HCT116 (cell line): ENCODE results near the gene FAM53B. TPM values are rescaled to one million over a fixed set of nuclear protein-coding genes. Genes with fewer than 3 reads are reported as not detected.
"Not testable (repeated sequence)": the region's sequence is repeated elsewhere in the genome, so short reads cannot be mapped to it uniquely, and the experiment has no call there.

Source experiments
- ATAC-seq: fragments of 200-7000 bp; cut with Tn5 transposase; 2 replicates; pipeline ENCODE4 v1.9.1; 2020; ENCODE audit warnings: mild to moderate bottlenecking, moderate library complexity
- BruUV-seq: library from RNA; stranded (reverse); fragments of 400-500 nt; replicated peaks from 2 replicates; lab custom pipeline; 2021; lab: Mats Ljungman, UMichigan
- CTCF ChIA-PET: fragments of 300-600 bp; sonication (Branson Sonifier 250); formaldehyde crosslinking; loops from one replicate; lab custom pipeline; 2021; ENCODE audit warnings: antibody characterized with exemption; lab: Charles Lee
- POLR2A ChIA-PET: fragments of 300-600, 350-600 bp; sonication (Branson Sonifier 250); formaldehyde crosslinking; loops from one replicate; lab custom pipeline; 2021; ENCODE audit warnings: antibody characterized with exemption; lab: Charles Lee
- RAD21 ChIA-PET, 2 experiments: fragments of 300-600 bp; sonication (Branson Sonifier 250); formaldehyde crosslinking; loops; one replicate each; lab custom pipeline; 2023; ENCODE audit warnings: low total read pairs in 2 of 2; ENCODE audit not compliant: uncharacterized antibody in 2 of 2, unreplicated experiment in 2 of 2, low non-redundant PET in 1 of 2; lab: Charles Lee
- DNase-seq: peaks from one replicate; pipeline ENCODE4 v3.0.0-alpha.2; 2010; ENCODE audit warnings: low read depth, low spot score
- H2AFZ ChIP-seq: fragments of 200-600 bp; shearing (Covaris generic), sonication (generic); 2 replicates; pipeline ENCODE4 v1.6.1; 2017; ENCODE audit warnings: low read depth, mixed run types, mixed read lengths, antibody characterized with exemption, low read length; ENCODE audit not compliant: poor library complexity, severe bottlenecking
- H3K27ac ChIP-seq: 2 replicates; pipeline ENCODE4 v1.5.1; 2012; ENCODE audit warnings: low read depth, low read length
- H3K27me3 ChIP-seq: fragments of 200-600 bp; sonication (generic); 2 replicates; pipeline ENCODE4 v1.6.1; 2016; ENCODE audit warnings: mixed run types, low read length, mixed read lengths; ENCODE audit not compliant: insufficient read depth
- H3K36me3 ChIP-seq, 2 experiments: fragments of 200-500 bp in 1 of 2; fragments of 200-600 bp in 1 of 2; sonication (Bioruptor generic) in 1 of 2; sonication (generic) in 1 of 2; 2 replicates each; pipeline versions ENCODE4 v1.5.1 to v1.6.1; 2014 to 2016; ENCODE audit warnings: low read length in 2 of 2, inconsistent platforms in 1 of 2, mixed read lengths in 1 of 2, mixed run types in 1 of 2; ENCODE audit not compliant: insufficient read depth in 2 of 2, control insufficient read depth in 1 of 2
- H3K4me1 ChIP-seq, 2 experiments: fragments of 200-600 bp in 1 of 2; sonication (generic) in 1 of 2; 2 replicates each; pipeline versions ENCODE4 v1.5.1 to v1.6.1; 2012 to 2017; ENCODE audit warnings: low read length in 2 of 2, inconsistent platforms in 1 of 2, mild to moderate bottlenecking in 1 of 2, mixed read lengths in 1 of 2, mixed run types in 1 of 2, moderate library complexity in 1 of 2; ENCODE audit not compliant: insufficient read depth in 2 of 2, control insufficient read depth in 1 of 2
- H3K4me2 ChIP-seq: fragments of 200-600 bp; sonication (generic); 2 replicates; pipeline ENCODE4 v1.6.1; 2017; ENCODE audit warnings: mixed run types, low read length, mixed read lengths
- H3K4me3 ChIP-seq, 2 experiments: fragments of 200-600 bp in 1 of 2; sonication (generic) in 1 of 2; replicated peaks in 1 of 2; 2 replicates each; pipeline ENCODE4 v1.5.1; 2011 to 2016; ENCODE audit warnings: low read length in 2 of 2, control low read depth in 1 of 2, low read depth in 1 of 2, mild to moderate bottlenecking in 1 of 2, mixed read lengths in 1 of 2, mixed run types in 1 of 2
- H3K79me2 ChIP-seq: fragments of 200-600 bp; sonication (generic); 2 replicates; pipeline ENCODE4 v1.6.1; 2017; ENCODE audit warnings: mild to moderate bottlenecking, mixed run types, low read length, moderate library complexity, mixed read lengths; ENCODE audit not compliant: insufficient read depth
- H3K9ac ChIP-seq: fragments of 200-600 bp; sonication (generic); 2 replicates; pipeline ENCODE4 v1.6.1; 2016; ENCODE audit warnings: low read length, mixed read lengths
- H3K9me2 ChIP-seq: fragments of 200-600 bp; sonication (generic), shearing (Covaris generic); 2 replicates; pipeline ENCODE4 v1.6.1; 2017; ENCODE audit warnings: mixed run types, mild to moderate bottlenecking, moderate library complexity; ENCODE audit not compliant: insufficient read depth
- H3K9me3 ChIP-seq, 2 experiments: fragments of 200-500 bp in 1 of 2; fragments of 200-600 bp in 1 of 2; sonication (Bioruptor generic) in 1 of 2; sonication (generic) in 1 of 2; 2 replicates each; pipeline ENCODE4 v1.6.1; 2014 to 2017; ENCODE audit warnings: low read length in 2 of 2, mixed read lengths in 2 of 2, inconsistent platforms in 1 of 2, low read depth in 1 of 2, mild to moderate bottlenecking in 1 of 2, mixed run types in 1 of 2, moderate library complexity in 1 of 2; ENCODE audit not compliant: control insufficient read depth in 1 of 2, insufficient read depth in 1 of 2
- H4K20me1 ChIP-seq: fragments of 200-600 bp; sonication (generic), shearing (Covaris generic); 2 replicates; pipeline ENCODE4 v1.6.1; 2017; ENCODE audit warnings: mixed run types, mild to moderate bottlenecking, moderate library complexity; ENCODE audit not compliant: insufficient read depth
- CBX3 ChIP-seq: IDR thresholded peaks from 2 replicates; pipeline ENCODE4 v1.6.1; 2012; ENCODE audit warnings: low read depth
- EGR1 ChIP-seq: IDR thresholded peaks from 2 replicates; pipeline ENCODE4 v1.6.1; 2012; ENCODE audit warnings: low read depth
- POLR2A ChIP-seq: IDR thresholded peaks from 2 replicates; pipeline ENCODE4 v1.7.0; 2011; ENCODE audit warnings: borderline replicate concordance; ENCODE audit not compliant: insufficient read depth, insufficient read length; ENCODE audit errors: extremely low read depth
- POLR2AphosphoS5 ChIP-seq: IDR thresholded peaks from 2 replicates; pipeline ENCODE4 v1.6.1; 2011; ENCODE audit warnings: mild to moderate bottlenecking, low read depth, low read length, moderate library complexity
- SP1 ChIP-seq: IDR thresholded peaks from 2 replicates; pipeline ENCODE4 v1.6.1; 2012; ENCODE audit warnings: low read depth
- SRF ChIP-seq: IDR thresholded peaks from 2 replicates; pipeline ENCODE4 v1.6.1; 2012; ENCODE audit warnings: low read depth
- intact Hi-C: fragments of 100-400 bp; cut with micrococcal nuclease; formaldehyde crosslinking; loops from 2 replicates; pipeline ENCODE4 v1.10.0; 2022
- total RNA-seq: library from RNA; stranded (reverse); gene quantifications from one replicate; pipeline ENCODE4 v1.2.1, GENCODE V29; 2021; ENCODE audit not compliant: unreplicated experiment
- TF ChIP-seq, protein P1 (sequence below): IDR thresholded peaks from 2 replicates; pipeline ENCODE4 v1.6.1; 2011; ENCODE audit warnings: mild to moderate bottlenecking, low read length, moderate library complexity; ENCODE audit not compliant: insufficient replicate concordance; ENCODE audit errors: extremely low read depth
- TF ChIP-seq, protein P2 (sequence below): IDR thresholded peaks from 2 replicates; pipeline ENCODE4 v1.6.1; 2012; ENCODE audit warnings: low read depth

The FAM53B gene
- total RNA-seq, 1 experiment from 2014 or later, result 19.6 TPM

DNA sequence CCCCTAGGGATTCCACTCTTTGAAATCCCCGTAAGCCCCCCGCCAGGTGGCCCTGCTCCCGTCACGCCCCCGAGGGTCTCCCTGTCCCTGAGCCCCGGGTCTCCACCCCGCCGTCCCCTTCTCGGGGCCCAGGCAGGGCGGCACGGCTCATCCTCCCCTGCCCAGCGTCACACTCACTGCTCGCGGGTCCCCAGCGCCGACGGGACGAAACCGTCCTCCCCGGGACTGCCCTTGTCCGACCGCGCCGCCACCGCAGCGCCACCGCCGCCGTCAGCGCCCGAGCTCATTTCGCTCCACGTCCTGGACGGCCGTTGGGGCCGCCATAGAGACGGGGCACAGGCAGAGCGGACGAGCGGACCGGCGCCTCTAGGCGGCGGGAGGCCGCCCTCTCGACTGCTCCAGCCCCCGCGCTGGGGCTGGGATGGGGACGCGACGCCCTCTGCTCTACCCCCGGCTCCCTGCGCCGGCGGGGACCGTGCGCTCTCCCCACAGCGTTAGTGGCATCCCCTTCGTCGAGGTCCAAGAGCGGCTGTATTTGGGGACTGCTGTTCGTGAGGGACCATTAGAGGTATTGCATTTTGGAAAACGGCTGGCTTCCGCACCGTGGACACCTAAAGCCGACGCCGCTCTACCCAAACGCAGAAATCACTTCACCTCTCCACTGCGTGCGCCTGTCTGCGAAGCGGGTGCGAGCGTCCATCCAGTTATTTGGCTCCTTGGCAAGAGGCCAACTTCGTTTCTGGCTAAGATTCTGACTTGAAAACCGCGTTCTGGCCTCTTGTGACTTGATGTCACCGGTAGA is 47.6 kb upstream of the FAM53B start, which contains the start of gene EEF1AKMT2 (continued):
- TF ChIP-seq, protein P1, sequence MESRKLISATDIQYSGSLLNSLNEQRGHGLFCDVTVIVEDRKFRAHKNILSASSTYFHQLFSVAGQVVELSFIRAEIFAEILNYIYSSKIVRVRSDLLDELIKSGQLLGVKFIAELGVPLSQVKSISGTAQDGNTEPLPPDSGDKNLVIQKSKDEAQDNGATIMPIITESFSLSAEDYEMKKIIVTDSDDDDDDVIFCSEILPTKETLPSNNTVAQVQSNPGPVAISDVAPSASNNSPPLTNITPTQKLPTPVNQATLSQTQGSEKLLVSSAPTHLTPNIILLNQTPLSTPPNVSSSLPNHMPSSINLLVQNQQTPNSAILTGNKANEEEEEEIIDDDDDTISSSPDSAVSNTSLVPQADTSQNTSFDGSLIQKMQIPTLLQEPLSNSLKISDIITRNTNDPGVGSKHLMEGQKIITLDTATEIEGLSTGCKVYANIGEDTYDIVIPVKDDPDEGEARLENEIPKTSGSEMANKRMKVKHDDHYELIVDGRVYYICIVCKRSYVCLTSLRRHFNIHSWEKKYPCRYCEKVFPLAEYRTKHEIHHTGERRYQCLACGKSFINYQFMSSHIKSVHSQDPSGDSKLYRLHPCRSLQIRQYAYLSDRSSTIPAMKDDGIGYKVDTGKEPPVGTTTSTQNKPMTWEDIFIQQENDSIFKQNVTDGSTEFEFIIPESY, result peak; percentile 71
- TF ChIP-seq EGR1, result peak; percentile 83
- TF ChIP-seq, protein P2, sequence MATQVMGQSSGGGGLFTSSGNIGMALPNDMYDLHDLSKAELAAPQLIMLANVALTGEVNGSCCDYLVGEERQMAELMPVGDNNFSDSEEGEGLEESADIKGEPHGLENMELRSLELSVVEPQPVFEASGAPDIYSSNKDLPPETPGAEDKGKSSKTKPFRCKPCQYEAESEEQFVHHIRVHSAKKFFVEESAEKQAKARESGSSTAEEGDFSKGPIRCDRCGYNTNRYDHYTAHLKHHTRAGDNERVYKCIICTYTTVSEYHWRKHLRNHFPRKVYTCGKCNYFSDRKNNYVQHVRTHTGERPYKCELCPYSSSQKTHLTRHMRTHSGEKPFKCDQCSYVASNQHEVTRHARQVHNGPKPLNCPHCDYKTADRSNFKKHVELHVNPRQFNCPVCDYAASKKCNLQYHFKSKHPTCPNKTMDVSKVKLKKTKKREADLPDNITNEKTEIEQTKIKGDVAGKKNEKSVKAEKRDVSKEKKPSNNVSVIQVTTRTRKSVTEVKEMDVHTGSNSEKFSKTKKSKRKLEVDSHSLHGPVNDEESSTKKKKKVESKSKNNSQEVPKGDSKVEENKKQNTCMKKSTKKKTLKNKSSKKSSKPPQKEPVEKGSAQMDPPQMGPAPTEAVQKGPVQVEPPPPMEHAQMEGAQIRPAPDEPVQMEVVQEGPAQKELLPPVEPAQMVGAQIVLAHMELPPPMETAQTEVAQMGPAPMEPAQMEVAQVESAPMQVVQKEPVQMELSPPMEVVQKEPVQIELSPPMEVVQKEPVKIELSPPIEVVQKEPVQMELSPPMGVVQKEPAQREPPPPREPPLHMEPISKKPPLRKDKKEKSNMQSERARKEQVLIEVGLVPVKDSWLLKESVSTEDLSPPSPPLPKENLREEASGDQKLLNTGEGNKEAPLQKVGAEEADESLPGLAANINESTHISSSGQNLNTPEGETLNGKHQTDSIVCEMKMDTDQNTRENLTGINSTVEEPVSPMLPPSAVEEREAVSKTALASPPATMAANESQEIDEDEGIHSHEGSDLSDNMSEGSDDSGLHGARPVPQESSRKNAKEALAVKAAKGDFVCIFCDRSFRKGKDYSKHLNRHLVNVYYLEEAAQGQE, result no peak
- TF ChIP-seq POLR2AphosphoS5, result peak; percentile 99
- TF ChIP-seq POLR2A, result peak; percentile 94
- peak; percentile 43; the same call in 1 of the 2 replicates for TF ChIP-seq SP1
- TF ChIP-seq CBX3, result peak; percentile 96; the same call in 1 of the 2 replicates
- no peak for TF ChIP-seq SRF

DNA sequence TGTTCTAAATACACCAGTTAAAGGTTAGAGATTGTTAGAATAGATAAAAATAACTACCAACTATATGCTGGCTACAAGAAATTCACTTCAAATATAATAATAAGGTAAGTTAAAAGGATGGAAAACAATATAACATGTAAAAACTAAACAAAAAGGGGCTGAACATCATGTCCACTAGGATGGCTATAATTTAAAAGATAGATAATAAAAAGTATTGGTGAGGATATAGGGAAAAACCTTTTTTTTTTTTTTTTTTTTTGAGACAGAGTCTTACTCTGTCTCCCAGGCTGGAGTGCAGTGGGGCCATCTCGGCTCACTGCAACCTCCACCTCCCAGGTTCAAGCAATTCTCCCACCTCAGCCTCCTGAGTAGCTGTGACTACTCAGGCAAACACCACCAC is 38.7 kb upstream of the FAM53B start:
- H3K27me3 ChIP-seq, H3K9me2 ChIP-seq, H3K9me3 ChIP-seq, H3K4me1 ChIP-seq, H3K4me2 ChIP-seq, H3K27ac ChIP-seq, H3K4me3 ChIP-seq, H3K9ac ChIP-seq, H4K20me1 ChIP-seq, H2AFZ ChIP-seq, POLR2A ChIA-PET, BruUV-seq, RAD21 ChIA-PET, DNase-seq, CTCF ChIA-PET, ATAC-seq, intact Hi-C loops: not testable (repeated sequence)
- Histone ChIP-seq H3K36me3 (peaks cover 33 to 36% of the 10 kb centered on the region in 2 experiments; a peak in 3 of 4 replicates), H3K79me2 (peaks cover 49% of the 10 kb centered on the region)
